Measurements from ENCODE around the gene BICC1. TPM values are rescaled to one million over a fixed set of nuclear protein-coding genes. Genes with fewer than 3 reads are reported as not detected.
A peak's percentile ranks its signal among the peaks of the same experiment; 100 is the strongest.

Gene BICC1
- total RNA-seq, result 10 to 100 TPM in 3 of 4 donors, 1 to 10 TPM in 1; 1.3 to 29.7 (median 17.5) TPM

GRCh38 chr10:58512491-58513187, at the start of gene BICC1:
BICC1 (plus strand) TSS chr10:58512872; CDS start chr10:58513144, 272 bp downstream.
- Histone ChIP-seq H3K36me3 (no peaks in the 10 kb centered on the region), H3K4me1 (no peaks in the 10 kb centered on the region), H3K4me3 (peak within 1 kb of the TSS; percentile 46 to 82), H3K27me3 (no peaks in the 10 kb centered on the region), H3K27ac (peak within 1 kb of the TSS; percentile 74 to 87), H3K9me3 (no peaks in the 10 kb centered on the region)
- DNase-seq, result peak; percentile 23 to 66
- TF ChIP-seq POLR2A (IDR thresholded peaks at IDR 0.05) (peak in 1 of 2 donors; percentile 30), CTCF (IDR thresholded peaks at IDR 0.05) (peak in 2 of 4 experiments; percentile 5 to 14)
- intact Hi-C loops (cut with DNase I; ENCODE audit: low total_unique reads), result no loop called here

- DNase-seq, result no peak
- no peaks in the 10 kb centered on the region for H3K9me3 ChIP-seq
- H3K4me1 ChIP-seq, result no peaks in the 10 kb centered on the region
- no peaks in the 10 kb centered on the region for H3K27me3 ChIP-seq
- intact Hi-C loops (cut with DNase I; ENCODE audit: low total_unique reads), result no loop called here
- H3K27ac ChIP-seq, result no peak overlapping the region
- no peak overlapping the region for H3K4me3 ChIP-seq
- no peak for TF ChIP-seq CTCF (IDR thresholded peaks at IDR 0.05)
- H3K36me3 ChIP-seq, result no peaks in the 10 kb centered on the region
Measured at GRCh38 chr10:58464956-58465355, 47.7 kb upstream of the BICC1 start.

GRCh38 chr10:58465629-58466028, 47.0 kb upstream of the BICC1 start:
- TF ChIP-seq CTCF (IDR thresholded peaks at IDR 0.05), result no peak
- no peak for TF ChIP-seq POLR2A (IDR thresholded peaks at IDR 0.05)
- no peak for DNase-seq
- no peaks in the 10 kb centered on the region for H3K4me1 ChIP-seq
- H3K27me3 ChIP-seq, result no peaks in the 10 kb centered on the region
- no peaks in the 10 kb centered on the region for H3K9me3 ChIP-seq
- no peaks in the 10 kb centered on the region for H3K36me3 ChIP-seq
- intact Hi-C loops (cut with DNase I; ENCODE audit: low total_unique reads), result no loop called here
- H3K4me3 ChIP-seq, result no peak overlapping the region
- no peak overlapping the region for H3K27ac ChIP-seq

GRCh38 chr10:58467931-58468635, 44.6 kb upstream of the BICC1 start:
- Histone ChIP-seq H3K9me3 (no peaks in the 10 kb centered on the region), H3K27ac (no peak overlapping the region), H3K4me1 (no peaks in the 10 kb centered on the region), H3K4me3 (no peak overlapping the region), H3K27me3 (no peaks in the 10 kb centered on the region), H3K36me3 (no peaks in the 10 kb centered on the region)
- no peak for TF ChIP-seq CTCF (IDR thresholded peaks at IDR 0.05)
- no peak for TF ChIP-seq POLR2A (IDR thresholded peaks at IDR 0.05)
- no peak for DNase-seq
- intact Hi-C loops (cut with DNase I; ENCODE audit: low total_unique reads), result no loop called here

GRCh38 chr10:58473976-58474375, 38.7 kb upstream of the BICC1 start:
- Histone ChIP-seq H3K4me3 (no peak overlapping the region), H3K27me3 (no peaks in the 10 kb centered on the region), H3K4me1 (no peaks in the 10 kb centered on the region), H3K36me3 (no peaks in the 10 kb centered on the region), H3K9me3 (no peaks in the 10 kb centered on the region), H3K27ac (no peak overlapping the region)
- TF ChIP-seq POLR2A (IDR thresholded peaks at IDR 0.05), result no peak
- no peak for TF ChIP-seq CTCF (IDR thresholded peaks at IDR 0.05)
- DNase-seq, result no peak
- intact Hi-C loops (cut with DNase I; ENCODE audit: low total_unique reads), result no loop called here
